Spleen (tissue), 7 donors: ENCODE measurements around the gene FBXO10.

Experiments used
- CTCF ChIP-seq, 11 experiments: fragments of 200-600 bp in 7 of 11; fragments of 450-650 bp in 4 of 11; sonication (generic) in 4 of 11; IDR thresholded peaks in 8 of 11; conservative IDR thresholded peaks in 3 of 11; 1 replicate in 7 of 11; 2 replicates in 4 of 11; pipeline versions ENCODE4 v1.4.0 to v1.8.0; 2016 to 2021; ENCODE audit warnings: antibody characterized with exemption in 11 of 11, inconsistent platforms in 4 of 11, mild to moderate bottlenecking in 1 of 11
- POLR2A ChIP-seq, 3 donors: fragments of 450-650 bp; IDR thresholded peaks; one replicate each; pipeline ENCODE4 v1.5.1; 2017; ENCODE audit warnings: antibody characterized with exemption in 3 of 3, mild to moderate bottlenecking in 1 of 3
- POLR2AphosphoS5 ChIP-seq, 3 donors: sonication (generic); formaldehyde crosslinking; IDR thresholded peaks; one replicate each; pipeline ENCODE4 v1.5.1; 2017; ENCODE audit warnings: antibody characterized with exemption in 3 of 3
- donor health status: DM: no; HTN: no; CAD: no; lungs with moderate emphysema.
- donor health status: DM: no; HTN: no; CAD: no.
- donor health status: DM: no; HTN: no; CAD: no.

- TF ChIP-seq POLR2A (IDR thresholded peaks at IDR 0.05) (no peak), CTCF (IDR thresholded peaks at IDR 0.05 in 8 of 11, conservative IDR thresholded peaks at IDR 0.05 in 3 of 11) (no peak), POLR2AphosphoS5 (IDR thresholded peaks at IDR 0.05) (peak; percentile 87 to 92 (median 90))
These were observed 110.7 kb downstream of the FBXO10 start, which contains the start of gene ZBTB5 for GRCh38 chr9:37465249-37466036.
